ENCODE data around the gene ZNF280B.

DNA sequence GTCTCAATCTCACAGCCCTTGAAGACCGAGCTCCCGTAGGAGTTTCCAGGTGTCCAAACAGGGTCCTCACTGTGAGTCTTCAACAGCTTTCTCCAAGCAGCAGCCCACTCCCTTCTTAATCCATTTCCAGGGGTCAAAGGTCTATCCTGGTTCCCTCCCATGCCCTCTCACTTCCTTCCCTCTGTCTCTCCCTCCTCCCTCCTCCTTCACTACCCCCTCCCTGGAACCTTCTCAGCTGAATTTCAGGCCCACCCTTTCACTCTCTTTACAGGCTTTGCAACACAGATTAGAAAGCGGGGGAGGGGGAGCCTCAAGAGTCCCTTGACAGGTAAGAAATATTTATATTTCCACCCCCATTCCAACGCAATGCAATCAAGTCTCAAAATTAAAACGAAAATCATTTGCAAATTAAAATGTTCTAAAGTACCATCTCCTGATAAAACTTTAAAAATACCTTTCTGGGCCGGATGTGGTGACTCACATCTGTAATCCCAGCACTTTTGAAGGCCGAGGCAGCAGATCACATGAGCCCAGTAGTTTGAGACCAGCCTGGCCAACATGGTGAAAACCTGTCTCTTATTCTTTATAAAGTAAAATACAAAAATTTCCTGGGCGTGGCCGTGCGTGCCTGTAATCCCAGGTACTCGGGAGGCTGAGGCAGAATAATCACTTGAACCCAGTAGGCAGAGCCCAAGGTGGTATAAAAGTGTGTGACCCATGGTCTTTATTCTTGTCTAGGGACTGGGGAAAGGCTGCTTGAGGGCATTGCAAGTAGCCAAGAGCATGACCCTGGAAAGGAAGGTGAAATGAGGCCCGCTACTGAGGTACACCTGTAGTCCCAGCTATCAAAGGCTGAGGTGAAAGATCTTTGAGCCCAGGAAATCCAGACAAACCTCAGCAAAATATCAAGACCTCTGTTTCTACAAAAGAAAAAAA, 12.4 kb upstream of the ZNF280B start:
- no peak for TF ChIP-seq EZH2 (IDR thresholded peaks at IDR 0.05; ENCODE audit: borderline replicate concordance, low read depth, low read length, poor library complexity, severe bottlenecking)
- TF ChIP-seq CTCF (conservative IDR thresholded peaks at IDR 0.05; ENCODE audit: low read depth, low read length) = no peak

Data from A673 (cell line).